K562 (cell line): ENCODE measurements around the gene HRC. TPM values are rescaled to one million over a fixed set of nuclear protein-coding genes. Genes with fewer than 3 reads are reported as not detected.

Experiments used
- CREM ChIP-seq: IDR thresholded peaks from 2 replicates; pipeline ENCODE4 v1.6.1; 2014; ENCODE audit warnings: antibody characterized with exemption, low read depth
- HMGN3 ChIP-seq: IDR thresholded peaks from 2 replicates; pipeline ENCODE4 v1.6.1; 2011; ENCODE audit warnings: borderline replicate concordance, low read depth, mild to moderate bottlenecking, mixed read lengths, low read length; ENCODE audit not compliant: insufficient read length; ENCODE audit errors: extremely low read depth
- HMGXB4 ChIP-seq: sonication (generic); formaldehyde crosslinking; IDR thresholded peaks from 2 replicates; pipeline ENCODE4 v1.8.1; 2023; ENCODE audit warnings: mild to moderate bottlenecking, missing genetic modification reagents
- KDM2B ChIP-seq: fragments of 250-450 bp; sonication (Bioruptor Pico); IDR thresholded peaks from 2 replicates; pipeline ENCODE4 v1.8.0; 2021; ENCODE audit warnings: mild to moderate bottlenecking, moderate library complexity
- KDM4B ChIP-seq, 2 experiments: fragments of 450-650 bp in 1 of 2; sonication (generic) in 1 of 2; IDR thresholded peaks; 2 replicates each; pipeline ENCODE4 v1.6.1; 2016 to 2017; ENCODE audit warnings: borderline replicate concordance in 2 of 2, antibody characterized with exemption in 1 of 2, low read depth in 1 of 2, mild to moderate bottlenecking in 1 of 2
- KDM5B ChIP-seq: fragments of 200-600 bp; sonication (generic); IDR thresholded peaks from 2 replicates; pipeline ENCODE4 v1.6.1; 2012; ENCODE audit warnings: low read depth, mild to moderate bottlenecking, moderate library complexity, low read length, control low read depth, inconsistent platforms; ENCODE audit not compliant: insufficient replicate concordance
- PHB ChIP-seq: fragments of 250-450 bp; sonication (Bioruptor Pico); IDR thresholded peaks from 2 replicates; pipeline ENCODE4 v1.5.0; 2021
- SAP30 ChIP-seq: fragments of 200-600 bp; sonication (generic); IDR thresholded peaks from 2 replicates; pipeline ENCODE4 v1.6.1; 2012; ENCODE audit warnings: borderline replicate concordance, low read depth, mild to moderate bottlenecking, moderate library complexity, low read length, control low read depth, inconsistent platforms; ENCODE audit not compliant: insufficient read depth, poor library complexity, severe bottlenecking
- TOE1 ChIP-seq, 2 experiments: fragments of 450-650 bp in 1 of 2; sonication (generic) in 1 of 2; formaldehyde crosslinking in 1 of 2; IDR thresholded peaks; 2 replicates each; pipeline versions ENCODE4 v1.7.1 to v1.8.0; 2016 to 2022; ENCODE audit warnings: borderline replicate concordance in 2 of 2, mild to moderate bottlenecking in 2 of 2, antibody characterized with exemption in 1 of 2, inconsistent platforms in 1 of 2, low read depth in 1 of 2, missing genetic modification reagents in 1 of 2, moderate library complexity in 1 of 2
- ZBTB1 ChIP-seq: sonication (generic); formaldehyde crosslinking; IDR thresholded peaks from 2 replicates; pipeline ENCODE4 v1.8.1; 2023; ENCODE audit warnings: missing genetic modification reagents, low read depth, mild to moderate bottlenecking, borderline replicate concordance
- ZNF740 ChIP-seq, 3 experiments: fragments of 200-800 bp in 1 of 3; sonication (Bioruptor generic) in 1 of 3; sonication (generic) in 1 of 3; formaldehyde crosslinking in 1 of 3; IDR thresholded peaks; 2 replicates each; pipeline versions ENCODE4 v1.6.1 to v1.8.0; 2016 to 2022; ENCODE audit warnings: mild to moderate bottlenecking in 2 of 3, missing compliant biosample characterization in 2 of 3, missing genetic modification characterization in 2 of 3, missing genetic modification reagents in 1 of 3
- polyA plus RNA-seq, 8 experiments: library from polyadenylated mRNA; depleted of rRNA in 4 of 8; stranded (reverse) in 5 of 8; unstranded in 3 of 8; fragments of >200 nt; fragmentation: Nextera tagmentation in 2 of 8; fragmentation: Illumina TruSeq in 1 of 8; extraction: Ambion mirVana in 2 of 8; extraction: Trizol in 1 of 8; gene quantifications; 2 replicates each; pipeline versions ENCODE4 v1.2.1 to v1.2.3, GENCODE V29; 2011 to 2014; ENCODE audit warnings: inconsistent platforms in 1 of 8, missing spikeins in 1 of 8
- total RNA-seq, 7 experiments: library from RNA; depleted of rRNA in 6 of 7; stranded (reverse); fragments of >200 nt in 6 of 7; fragmentation: Illumina TruSeq in 2 of 7; extraction: Trizol in 2 of 7; gene quantifications; 2 replicates each; pipeline versions ENCODE4 v1.2.1 to v1.2.3, GENCODE V29; 2011 to 2021; ENCODE audit warnings: low replicate concordance in 1 of 7
- TF ChIP-seq, protein P1 (sequence below), 2 experiments: IDR thresholded peaks; 2 replicates each; pipeline ENCODE4 v1.6.1; 2012; ENCODE audit warnings: improper control_type of control experiment in 2 of 2, low read depth in 2 of 2, low read length in 2 of 2, borderline replicate concordance in 1 of 2
- TF ChIP-seq, protein P2 (sequence below): fragments of 250-450 bp; sonication (Bioruptor Pico); IDR thresholded peaks from 2 replicates; pipeline ENCODE4 v1.4.0; 2020; ENCODE audit warnings: mild to moderate bottlenecking, moderate library complexity, borderline replicate concordance

The HRC gene
- total and polyA plus RNA-seq, 9 of the 15 experiments (the other 6 are each of a cell fraction or from before 2014, with no cell fraction given), result 0.66 to 18.7 (median 13.1) TPM

DNA sequence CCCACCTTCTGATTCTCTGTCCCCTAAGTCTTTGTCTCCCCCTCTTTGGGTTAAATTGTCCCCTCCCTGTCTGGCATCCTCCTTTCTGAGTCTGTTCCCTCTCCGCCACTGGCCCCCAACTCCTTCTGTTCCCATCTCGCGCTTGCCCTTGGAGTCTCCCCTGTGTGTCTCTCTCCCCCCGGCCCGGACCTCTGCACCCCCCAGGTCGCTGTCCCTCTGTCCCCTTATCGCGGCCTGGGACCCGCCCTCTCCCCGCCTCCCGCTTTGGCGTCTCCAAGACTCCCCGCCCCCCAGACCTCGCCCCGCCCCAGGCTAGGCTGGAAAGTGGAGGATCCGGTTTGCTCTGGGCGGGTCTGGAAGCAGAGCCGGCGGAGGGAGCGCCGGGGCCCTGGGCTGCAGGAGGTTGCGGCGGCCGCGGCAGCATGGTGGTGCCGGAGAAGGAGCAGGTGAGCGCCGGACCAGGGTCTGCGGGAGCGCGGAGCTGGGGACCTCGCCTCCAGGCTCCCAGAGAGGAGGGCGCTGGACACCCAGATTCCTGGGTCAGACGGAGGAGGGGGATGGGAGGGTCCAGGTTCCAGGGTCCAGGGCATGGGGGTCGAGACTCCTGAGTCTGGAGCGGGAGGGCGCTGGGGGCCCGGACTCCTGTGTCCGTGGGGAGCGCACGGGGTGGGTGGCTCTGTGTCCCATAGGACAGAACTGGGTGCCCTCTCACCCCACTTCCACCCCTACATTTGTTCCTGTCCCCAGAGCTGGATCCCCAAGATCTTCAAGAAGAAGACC, 2.4 kb upstream of the HRC start, which contains the start of gene TRPM4 (continued):
- 0 out of 2 replicates have a peak, but pooled peaks have one; percentile 56 for TF ChIP-seq TOE1 (IDR thresholded peaks at IDR 0.05; ENCODE audit: borderline replicate concordance)
- TF ChIP-seq TOE1 (CRISPR knock-in tag; IDR thresholded peaks at IDR 0.05; ENCODE audit: borderline replicate concordance, low read depth), result no peak
- peak; percentile 75 for TF ChIP-seq HMGN3
- 0 out of 4 replicates have a peak, but pooled peaks of 1 of the 2 experiments have one; percentile 21 for TF ChIP-seq KDM4B (IDR thresholded peaks at IDR 0.05; ENCODE audit: borderline replicate concordance in 2 of 2, low read depth in 1 of 2)
- TF ChIP-seq CREM, result peak; percentile 41; the same call in 1 of the 2 replicates
- peak; percentile 31; the same call in 1 of the 2 replicates for TF ChIP-seq PHB (CRISPR knock-in tag)
- 0 out of 2 replicates have a peak, but pooled peaks have one; percentile 33 for TF ChIP-seq KDM2B (CRISPR knock-in tag)
- TF ChIP-seq, protein P1, sequence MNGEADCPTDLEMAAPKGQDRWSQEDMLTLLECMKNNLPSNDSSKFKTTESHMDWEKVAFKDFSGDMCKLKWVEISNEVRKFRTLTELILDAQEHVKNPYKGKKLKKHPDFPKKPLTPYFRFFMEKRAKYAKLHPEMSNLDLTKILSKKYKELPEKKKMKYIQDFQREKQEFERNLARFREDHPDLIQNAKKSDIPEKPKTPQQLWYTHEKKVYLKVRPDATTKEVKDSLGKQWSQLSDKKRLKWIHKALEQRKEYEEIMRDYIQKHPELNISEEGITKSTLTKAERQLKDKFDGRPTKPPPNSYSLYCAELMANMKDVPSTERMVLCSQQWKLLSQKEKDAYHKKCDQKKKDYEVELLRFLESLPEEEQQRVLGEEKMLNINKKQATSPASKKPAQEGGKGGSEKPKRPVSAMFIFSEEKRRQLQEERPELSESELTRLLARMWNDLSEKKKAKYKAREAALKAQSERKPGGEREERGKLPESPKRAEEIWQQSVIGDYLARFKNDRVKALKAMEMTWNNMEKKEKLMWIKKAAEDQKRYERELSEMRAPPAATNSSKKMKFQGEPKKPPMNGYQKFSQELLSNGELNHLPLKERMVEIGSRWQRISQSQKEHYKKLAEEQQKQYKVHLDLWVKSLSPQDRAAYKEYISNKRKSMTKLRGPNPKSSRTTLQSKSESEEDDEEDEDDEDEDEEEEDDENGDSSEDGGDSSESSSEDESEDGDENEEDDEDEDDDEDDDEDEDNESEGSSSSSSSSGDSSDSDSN (IDR thresholded peaks at IDR 0.05; ENCODE audit: borderline replicate concordance in 1 of 2, low read depth in 2 of 2, low read length in 2 of 2), result peak; percentile 97 to 99; a peak in 3 of 4 replicates
- peak; percentile 94 for TF ChIP-seq KDM5B
- 0 out of 2 replicates have a peak, but pooled peaks have one; percentile 23 for TF ChIP-seq HMGXB4 (CRISPR knock-in tag)
- no peak; the same call in 1 of the 2 replicates for TF ChIP-seq ZNF740 (CRISPR knock-in tag; IDR thresholded peaks at IDR 0.05)
- peak in 1 of 2 experiments; percentile 81; a peak in 1 of 4 replicates for TF ChIP-seq ZNF740 (tag; IDR thresholded peaks at IDR 0.05)
- no peak for TF ChIP-seq ZBTB1 (CRISPR knock-in tag)
- peak; percentile 11 for TF ChIP-seq SAP30
- TF ChIP-seq, protein P2, sequence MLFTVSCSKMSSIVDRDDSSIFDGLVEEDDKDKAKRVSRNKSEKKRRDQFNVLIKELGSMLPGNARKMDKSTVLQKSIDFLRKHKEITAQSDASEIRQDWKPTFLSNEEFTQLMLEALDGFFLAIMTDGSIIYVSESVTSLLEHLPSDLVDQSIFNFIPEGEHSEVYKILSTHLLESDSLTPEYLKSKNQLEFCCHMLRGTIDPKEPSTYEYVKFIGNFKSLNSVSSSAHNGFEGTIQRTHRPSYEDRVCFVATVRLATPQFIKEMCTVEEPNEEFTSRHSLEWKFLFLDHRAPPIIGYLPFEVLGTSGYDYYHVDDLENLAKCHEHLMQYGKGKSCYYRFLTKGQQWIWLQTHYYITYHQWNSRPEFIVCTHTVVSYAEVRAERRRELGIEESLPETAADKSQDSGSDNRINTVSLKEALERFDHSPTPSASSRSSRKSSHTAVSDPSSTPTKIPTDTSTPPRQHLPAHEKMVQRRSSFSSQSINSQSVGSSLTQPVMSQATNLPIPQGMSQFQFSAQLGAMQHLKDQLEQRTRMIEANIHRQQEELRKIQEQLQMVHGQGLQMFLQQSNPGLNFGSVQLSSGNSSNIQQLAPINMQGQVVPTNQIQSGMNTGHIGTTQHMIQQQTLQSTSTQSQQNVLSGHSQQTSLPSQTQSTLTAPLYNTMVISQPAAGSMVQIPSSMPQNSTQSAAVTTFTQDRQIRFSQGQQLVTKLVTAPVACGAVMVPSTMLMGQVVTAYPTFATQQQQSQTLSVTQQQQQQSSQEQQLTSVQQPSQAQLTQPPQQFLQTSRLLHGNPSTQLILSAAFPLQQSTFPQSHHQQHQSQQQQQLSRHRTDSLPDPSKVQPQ (CRISPR knock-in tag), result no peak
